Ovary (tissue), 9 donors: ENCODE data around the gene LONRF2. TPM values are rescaled to one million over a fixed set of nuclear protein-coding genes. Genes with fewer than 3 reads are reported as not detected.

Experiments used
- DNase-seq, 5 donors: peaks; one replicate each; pipeline ENCODE4 v3.0.0-alpha.2; 2019 to 2020
- H3K27ac ChIP-seq, 2 donors: fragments of 200-600 bp; one replicate each; pipeline versions ENCODE4 v1.5.1 to v1.8.0; 2019 to 2022
- H3K27me3 ChIP-seq: fragments of 200-600 bp; one replicate; pipeline ENCODE4 v1.8.0; 2022
- H3K36me3 ChIP-seq: fragments of 200-600 bp; sonication (generic); one replicate; pipeline ENCODE4 v1.5.1; 2019
- H3K4me1 ChIP-seq: one replicate; pipeline ENCODE4 v1.8.1; 2013; ENCODE audit warnings: mild to moderate bottlenecking, moderate library complexity; ENCODE audit not compliant: insufficient read depth
- H3K4me3 ChIP-seq: fragments of 200-600 bp; sonication (generic); one replicate; pipeline ENCODE4 v1.5.1; 2017
- H3K9me3 ChIP-seq, 2 donors: fragments of 200-600 bp in 1 of 2; sonication (generic) in 1 of 2; one replicate each; pipeline versions ENCODE4 v1.5.1 to v1.8.1; 2013 to 2019; ENCODE audit warnings: mild to moderate bottlenecking in 1 of 2, moderate library complexity in 1 of 2
- EP300 ChIP-seq: sonication (generic); formaldehyde crosslinking; IDR thresholded peaks from one replicate; pipeline ENCODE4 v1.6.1; 2017; ENCODE audit warnings: antibody characterized with exemption
- POLR2A ChIP-seq: fragments of 450-650 bp; IDR thresholded peaks from one replicate; pipeline ENCODE4 v1.6.1; 2017; ENCODE audit warnings: antibody characterized with exemption, mild to moderate bottlenecking, moderate library complexity
- WGBS, 3 donors: extraction: QIAGEN DNeasy Blood & Tissue Kit in 1 of 3; methylation state at CpG; one replicate each; pipeline versions ENCODE4 v1.1.5 to v1.1.7; 2013 to 2017; 5-methylcytosine and 5-hydroxymethylcytosine counted together
- intact Hi-C, 4 donors: fragments of 100-400 bp; cut with DNase I; formaldehyde crosslinking; loops; one replicate each; pipeline versions ENCODE4 v1.11.0 to v1.15.1; 2022 to 2023
- polyA plus RNA-seq, 2 donors: library from polyadenylated mRNA; stranded (reverse); fragments of 200-250 nt in 1 of 2; fragments of 350-450 nt in 1 of 2; fragmentation: Illumina TruSeq in 1 of 2; extraction: RNeasy Lipid Tissue Mini Kit (QIAGEN cat#74804) in 1 of 2; gene quantifications; one replicate each; pipeline ENCODE4 v1.2.3, GENCODE V29; 2013 to 2014
- total RNA-seq, 7 donors: library from RNA; depleted of rRNA in 2 of 7; stranded (reverse); fragments of >200 nt in 2 of 7; fragmentation: NEBNext Ultra II Directional in 3 of 7; extraction: Animal tissue kit (Norgen Biotek cat#: 25700) in 3 of 7; gene quantifications; one replicate each; pipeline versions ENCODE4 v1.1.0 to v1.2.4, GENCODE V29; 2016 to 2023
- TF ChIP-seq, protein P1 (sequence below), 3 donors: fragments of 450-650 bp in 2 of 3; fragments of 200-600 bp in 1 of 3; IDR thresholded peaks; one replicate each; pipeline versions ENCODE4 v1.5.1 to v1.8.0; 2016 to 2022; ENCODE audit warnings: antibody characterized with exemption in 3 of 3, mild to moderate bottlenecking in 1 of 3
- donor health status: DM: no; HTN: no; CAD: no; lungs with moderate emphysema.
- donor health status: DM: no; HTN: no; CAD: no.
- donor health status: Bipolar disorder and iron deficiency.
- donor health status: DM: yes; HTN: yes; CAD: no.
- donor health status: DM: no; HTN: no; CAD: no.
- donor health status: DM: yes; HTN: yes; CAD: no.

LONRF2 gene
- total and polyA plus RNA-seq, 9 donors = 4.7 to 133 (median 29.5) TPM

DNA sequence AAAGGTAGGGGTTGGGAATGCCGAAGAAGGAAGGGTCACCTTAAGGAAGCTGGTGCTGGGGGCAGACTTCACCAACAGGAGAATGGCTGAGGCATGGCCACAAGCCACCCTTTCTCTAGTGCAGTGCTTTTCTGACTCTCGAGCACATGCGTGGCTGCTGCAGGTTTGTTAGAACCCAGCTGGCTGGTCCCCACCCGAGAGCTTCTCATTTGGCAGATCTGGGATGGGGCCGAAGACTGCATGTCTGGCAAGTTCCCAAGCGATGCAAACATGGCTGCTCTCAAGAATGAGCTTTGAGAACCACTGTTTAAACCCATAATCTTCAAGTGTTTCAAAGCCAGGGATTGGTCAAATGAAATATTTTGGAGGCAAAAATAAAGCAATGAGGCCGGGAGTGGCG, 63.2 kb downstream of the LONRF2 start:
- Histone ChIP-seq H3K36me3 (no peaks in the 10 kb centered on the region), H3K4me3 (no peak overlapping the region), H3K9me3 (no peaks in the 10 kb centered on the region), H3K27ac (no peak overlapping the region), H3K4me1 (no peaks in the 10 kb centered on the region), H3K27me3 (no peaks in the 10 kb centered on the region)
- intact Hi-C loops = loop anchor here in 2 of 4 donors (5.0 kb wide), 1 partner anchor 702 kb away; no protein-coding TSS in a partner anchor
- WGBS, 3 donors = 87 to 91% (median 88%) methylated on average over 8 of the region's 8 CpGs
- no peak for DNase-seq
- TF ChIP-seq POLR2A = no peak

DNA sequence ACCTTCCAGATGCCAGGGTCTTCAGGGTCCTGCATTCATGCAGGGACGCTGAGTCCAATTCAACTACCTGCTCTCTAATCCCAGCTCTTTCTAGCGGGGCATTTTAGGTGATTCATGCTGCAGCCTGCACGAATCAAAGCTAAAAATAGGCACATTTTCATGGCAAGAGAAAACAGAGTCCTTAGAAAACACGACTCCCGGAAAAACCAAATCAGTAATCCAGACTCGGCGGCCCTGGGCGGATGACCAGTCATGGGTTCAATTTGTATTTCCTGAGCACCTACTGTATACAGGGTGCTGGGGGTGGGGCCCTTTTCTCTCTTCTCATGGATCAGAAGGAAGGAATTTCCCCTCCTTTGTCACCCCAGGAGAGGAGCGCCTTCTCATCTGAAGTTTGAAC, 64.4 kb downstream of the LONRF2 start:
- WGBS, 3 donors = 24 to 36% (median 26%) methylated on average over 9 of the region's 9 CpGs
- Histone ChIP-seq H3K27me3 (no peaks in the 10 kb centered on the region), H3K9me3 (no peaks in the 10 kb centered on the region), H3K36me3 (no peaks in the 10 kb centered on the region), H3K4me3 (no peak overlapping the region), H3K4me1 (no peaks in the 10 kb centered on the region), H3K27ac (no peak overlapping the region)
- TF ChIP-seq POLR2A (no peak), EP300 (no peak)
- TF ChIP-seq, protein P1, sequence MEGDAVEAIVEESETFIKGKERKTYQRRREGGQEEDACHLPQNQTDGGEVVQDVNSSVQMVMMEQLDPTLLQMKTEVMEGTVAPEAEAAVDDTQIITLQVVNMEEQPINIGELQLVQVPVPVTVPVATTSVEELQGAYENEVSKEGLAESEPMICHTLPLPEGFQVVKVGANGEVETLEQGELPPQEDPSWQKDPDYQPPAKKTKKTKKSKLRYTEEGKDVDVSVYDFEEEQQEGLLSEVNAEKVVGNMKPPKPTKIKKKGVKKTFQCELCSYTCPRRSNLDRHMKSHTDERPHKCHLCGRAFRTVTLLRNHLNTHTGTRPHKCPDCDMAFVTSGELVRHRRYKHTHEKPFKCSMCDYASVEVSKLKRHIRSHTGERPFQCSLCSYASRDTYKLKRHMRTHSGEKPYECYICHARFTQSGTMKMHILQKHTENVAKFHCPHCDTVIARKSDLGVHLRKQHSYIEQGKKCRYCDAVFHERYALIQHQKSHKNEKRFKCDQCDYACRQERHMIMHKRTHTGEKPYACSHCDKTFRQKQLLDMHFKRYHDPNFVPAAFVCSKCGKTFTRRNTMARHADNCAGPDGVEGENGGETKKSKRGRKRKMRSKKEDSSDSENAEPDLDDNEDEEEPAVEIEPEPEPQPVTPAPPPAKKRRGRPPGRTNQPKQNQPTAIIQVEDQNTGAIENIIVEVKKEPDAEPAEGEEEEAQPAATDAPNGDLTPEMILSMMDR (IDR thresholded peaks at IDR 0.05) = no peak
- intact Hi-C loops = loop anchor here in 2 of 4 donors (5.0 kb wide), 1 partner anchor 701 kb away; no protein-coding TSS in a partner anchor
- DNase-seq = no peak

DNA sequence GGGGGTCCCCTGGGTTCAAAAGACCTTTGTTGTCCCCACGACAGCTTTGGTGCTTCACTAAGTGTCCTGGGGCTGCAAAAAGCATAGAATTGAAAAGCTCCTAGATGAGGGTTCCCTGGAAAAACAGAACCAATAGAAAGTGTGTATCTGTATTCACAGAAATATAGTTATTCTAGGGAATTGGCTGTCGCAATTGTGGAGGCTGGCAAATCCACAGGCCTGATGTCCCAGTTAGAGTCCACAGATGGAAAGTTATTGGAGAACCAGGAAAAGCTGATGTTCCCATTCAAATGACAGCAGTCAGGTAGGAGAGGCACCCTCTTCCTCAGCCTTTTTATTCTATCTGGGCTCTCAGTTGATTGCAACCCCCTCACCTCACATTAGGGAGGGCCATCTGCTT, 65.5 kb downstream of the LONRF2 start:
- TF ChIP-seq POLR2A (no peak), EP300 (no peak)
- TF ChIP-seq, protein P1 (IDR thresholded peaks at IDR 0.05) = no peak
- 95 to 97% (median 96%) methylated on average over 2 of the region's 2 CpGs for WGBS, 3 donors
- Histone ChIP-seq H3K27me3 (no peaks in the 10 kb centered on the region), H3K9me3 (no peaks in the 10 kb centered on the region), H3K4me1 (no peaks in the 10 kb centered on the region), H3K27ac (no peak overlapping the region), H3K4me3 (no peak overlapping the region), H3K36me3 (no peaks in the 10 kb centered on the region)
- no peak for DNase-seq
- intact Hi-C loops = loop anchor here in 2 of 4 donors (5.0 kb wide), 1 partner anchor 700 kb away; no protein-coding TSS in a partner anchor

GRCh38 chr2:100256416-100256815, 65.9 kb downstream of the LONRF2 start:
- WGBS, 3 donors = 87 to 94% (median 87%) methylated on average over 11 of the region's 11 CpGs

More at GRCh38 chr2:100256416-100256815, 65.9 kb downstream of the LONRF2 start:
- H3K36me3 ChIP-seq = no peaks in the 10 kb centered on the region
- intact Hi-C loops = loop anchor here in 2 of 4 donors (5.0 kb wide), 1 partner anchor 699 kb away; no protein-coding TSS in a partner anchor
- no peak for DNase-seq
- H3K4me1 ChIP-seq = no peaks in the 10 kb centered on the region
- H3K27ac ChIP-seq = no peak overlapping the region
- H3K27me3 ChIP-seq = no peaks in the 10 kb centered on the region
- no peaks in the 10 kb centered on the region for H3K9me3 ChIP-seq
- no peak overlapping the region for H3K4me3 ChIP-seq
- no peak for TF ChIP-seq POLR2A
- no peak for TF ChIP-seq EP300
- TF ChIP-seq, protein P1 (IDR thresholded peaks at IDR 0.05) = no peak
